HK-2 (cell line): ENCODE data around the gene STARD3.
A peak's percentile ranks its signal among the peaks of the same experiment; 100 is the strongest.

ENCODE experiments used
- DNase-seq: peaks from one replicate; pipeline ENCODE4 v3.0.0-alpha.2; 2018; ENCODE audit not compliant: unreplicated experiment

Gene STARD3

GRCh38 chr17:39639043-39639442 lies 2.1 kb downstream of the STARD3 start:
- no peak for DNase-seq

GRCh38 chr17:39639566-39640458 lies 2.9 kb downstream of the STARD3 start:
- DNase-seq: no peak

DNA sequence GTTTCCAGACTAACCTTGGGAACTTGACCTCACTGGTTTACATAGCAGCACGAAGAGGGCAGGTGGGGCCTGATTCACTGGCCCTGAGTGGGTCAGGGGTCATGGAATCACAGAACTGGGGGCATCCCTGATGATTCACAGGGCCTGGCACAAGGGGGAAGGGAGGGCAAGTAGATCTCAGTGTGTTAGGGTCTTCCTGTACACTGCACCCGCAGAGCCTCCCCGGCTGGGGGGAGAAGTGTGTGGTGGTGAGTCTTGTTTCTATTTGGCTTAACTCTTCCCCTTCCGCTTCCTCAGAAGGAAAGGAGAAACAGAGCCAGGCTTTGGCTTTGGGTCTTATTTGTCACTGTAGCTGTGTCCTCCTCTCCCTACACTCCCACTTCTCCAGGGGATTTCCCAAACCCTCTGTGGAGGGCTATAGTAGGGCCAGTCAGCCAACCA lies 3.7 kb downstream of the STARD3 start:
- DNase-seq: no peak

GRCh38 chr17:39641097-39641496 lies 4.2 kb downstream of the STARD3 start:
- DNase-seq: no peak

DNA sequence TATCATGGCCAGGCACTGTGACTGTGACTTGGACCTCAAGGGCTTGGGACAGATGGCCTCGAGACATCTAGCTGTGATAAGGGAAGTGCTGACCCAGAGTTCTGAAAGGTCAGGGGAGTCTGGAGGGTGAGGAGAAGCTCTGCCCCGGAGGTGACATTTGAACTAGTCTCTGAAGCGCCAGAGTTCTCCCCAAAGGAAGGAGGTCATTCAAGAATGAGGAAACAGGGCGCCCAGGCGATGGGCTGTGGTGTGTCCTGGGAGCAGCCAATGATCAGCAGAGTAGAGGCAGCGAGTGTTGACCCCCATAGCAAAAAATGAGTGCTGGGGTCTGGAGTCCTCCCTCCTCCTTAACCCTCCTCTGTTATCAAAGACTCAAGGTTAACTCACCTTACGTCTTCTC lies 4.9 kb downstream of the STARD3 start:
- no peak for DNase-seq

- no peak for DNase-seq
Observed at GRCh38 chr17:39642291-39643074, 5.5 kb downstream of the STARD3 start.

DNA sequence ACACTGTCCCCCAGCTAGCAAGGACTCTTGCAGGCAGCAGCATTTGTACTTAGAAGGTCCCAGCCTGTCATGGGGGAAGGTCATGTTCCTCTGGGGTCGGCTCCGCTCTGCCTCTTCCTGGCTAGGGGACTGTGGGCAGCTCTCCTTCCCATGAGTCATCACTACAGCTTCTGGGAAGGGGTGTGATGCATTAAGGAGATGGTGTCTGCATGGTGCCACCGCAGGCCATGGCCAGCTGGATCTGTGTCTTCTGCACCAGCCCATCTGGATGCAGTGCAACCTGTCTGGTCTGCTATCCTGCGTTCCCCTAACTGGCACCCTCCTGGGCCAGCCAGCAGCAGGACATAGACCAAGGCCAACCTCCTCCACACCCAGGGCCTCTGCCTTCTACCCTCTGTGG lies 6.3 kb downstream of the STARD3 start:
- no peak for DNase-seq

DNA sequence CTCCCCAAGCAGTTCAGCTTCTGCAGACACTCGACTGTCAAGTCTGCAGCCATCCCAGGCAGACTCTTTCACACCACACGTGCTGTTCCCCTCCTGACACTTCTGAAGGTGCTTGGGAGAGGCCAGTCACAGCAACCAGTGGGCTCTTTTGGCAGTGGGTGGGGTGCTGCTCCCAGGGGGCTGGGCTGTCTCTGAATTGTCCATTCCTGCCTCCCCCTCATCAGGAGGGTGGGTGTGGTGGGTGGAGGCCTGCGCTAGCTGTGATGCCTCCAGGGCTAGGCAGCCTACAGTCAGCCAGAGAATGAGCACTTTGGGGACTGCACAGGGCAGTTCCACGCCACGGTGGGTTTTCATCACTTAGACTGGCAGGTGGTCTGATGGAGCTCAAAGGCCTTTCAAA lies 10.3 kb downstream of the STARD3 start:
- DNase-seq: no peak

DNA sequence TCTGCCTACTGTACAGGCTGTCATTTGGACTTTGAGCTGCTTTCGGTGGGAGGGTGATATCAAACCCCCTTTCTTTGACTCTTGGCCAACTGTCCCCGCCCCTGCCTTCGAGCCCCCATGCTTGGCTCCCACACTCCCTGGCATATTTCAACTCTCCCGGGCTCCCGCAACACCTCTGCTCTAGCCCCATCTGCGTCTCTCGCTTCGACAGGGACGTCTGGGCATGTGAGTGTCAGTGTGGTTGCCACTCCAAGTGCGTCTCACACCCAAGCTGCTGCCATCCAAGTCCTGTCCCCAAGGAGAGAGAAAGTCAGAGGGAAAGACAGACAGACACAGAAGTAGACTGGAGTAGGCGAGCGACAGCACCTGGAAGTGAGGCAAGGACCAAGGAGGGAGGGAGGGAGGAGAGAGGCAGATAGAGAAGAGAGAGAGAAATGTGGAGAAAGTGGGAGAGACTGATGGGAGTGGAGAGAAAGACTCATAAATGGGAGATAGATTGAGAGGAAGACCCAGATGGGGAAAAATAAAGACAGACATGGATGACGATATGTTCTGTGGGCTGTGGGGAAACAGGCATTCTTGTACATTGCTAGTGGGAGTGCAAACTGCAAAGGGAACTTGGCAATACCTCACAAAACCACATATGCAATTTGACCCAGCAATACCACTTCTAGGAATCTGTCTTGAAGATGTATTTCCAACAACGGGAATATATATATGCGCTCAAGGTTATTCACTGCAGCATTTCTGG lies 11.8 kb downstream of the STARD3 start:
- DNase-seq: no peak

DNA sequence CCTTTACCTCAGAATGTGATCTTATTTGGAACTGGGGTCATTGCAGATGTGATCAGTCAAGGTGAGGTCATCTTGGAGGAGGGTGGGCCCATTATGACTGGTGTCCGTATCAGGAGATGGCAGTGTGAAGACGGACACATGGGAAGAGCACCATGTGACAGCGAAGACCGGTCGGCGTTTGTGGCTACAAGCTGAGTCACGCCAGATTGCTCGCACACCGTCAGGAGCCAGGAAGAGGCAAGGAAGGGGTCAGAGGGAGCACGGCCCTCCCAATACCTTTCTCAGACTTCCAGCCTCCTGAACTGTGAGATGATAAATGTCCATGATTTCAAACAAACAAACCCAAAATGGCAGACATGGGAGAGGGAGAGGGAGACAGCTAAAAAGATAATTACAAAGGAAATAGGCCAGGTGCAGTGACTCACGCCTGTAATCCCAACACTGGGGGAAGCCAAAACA lies 13.2 kb downstream of the STARD3 start:
- DNase-seq: no peak

DNA sequence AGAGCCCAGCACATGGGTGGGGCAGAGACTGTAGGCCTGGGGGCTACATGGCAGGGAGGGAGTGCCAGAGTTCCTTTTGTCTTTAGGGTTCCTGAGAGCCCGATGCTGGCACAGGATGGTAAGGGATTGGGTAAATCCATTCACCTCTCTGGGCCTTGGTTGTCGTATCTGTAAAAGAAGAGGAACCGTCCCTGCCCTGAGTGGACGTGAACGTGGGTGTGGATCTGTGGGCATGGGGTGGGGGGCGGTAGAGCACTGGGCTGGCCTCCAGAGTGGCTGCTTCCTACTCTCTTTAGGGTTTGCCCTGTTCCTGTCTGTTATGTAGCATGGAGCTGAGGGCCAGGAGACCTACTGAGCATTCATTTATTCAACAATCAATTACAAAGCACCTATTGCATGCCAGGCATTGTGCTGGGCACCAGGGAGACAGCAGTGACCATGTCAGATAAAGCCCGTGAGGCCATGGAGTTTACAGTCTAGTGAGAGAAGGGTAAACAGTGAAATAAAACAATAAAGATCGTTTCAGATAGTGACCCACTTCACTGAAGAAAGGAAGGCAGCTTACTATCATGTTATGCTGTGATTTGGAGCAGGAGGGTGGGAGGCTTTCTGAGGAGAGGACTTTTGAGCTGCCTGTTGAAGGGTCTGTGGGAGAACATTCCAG lies 15.1 kb downstream of the STARD3 start:
- DNase-seq: no peak

DNA sequence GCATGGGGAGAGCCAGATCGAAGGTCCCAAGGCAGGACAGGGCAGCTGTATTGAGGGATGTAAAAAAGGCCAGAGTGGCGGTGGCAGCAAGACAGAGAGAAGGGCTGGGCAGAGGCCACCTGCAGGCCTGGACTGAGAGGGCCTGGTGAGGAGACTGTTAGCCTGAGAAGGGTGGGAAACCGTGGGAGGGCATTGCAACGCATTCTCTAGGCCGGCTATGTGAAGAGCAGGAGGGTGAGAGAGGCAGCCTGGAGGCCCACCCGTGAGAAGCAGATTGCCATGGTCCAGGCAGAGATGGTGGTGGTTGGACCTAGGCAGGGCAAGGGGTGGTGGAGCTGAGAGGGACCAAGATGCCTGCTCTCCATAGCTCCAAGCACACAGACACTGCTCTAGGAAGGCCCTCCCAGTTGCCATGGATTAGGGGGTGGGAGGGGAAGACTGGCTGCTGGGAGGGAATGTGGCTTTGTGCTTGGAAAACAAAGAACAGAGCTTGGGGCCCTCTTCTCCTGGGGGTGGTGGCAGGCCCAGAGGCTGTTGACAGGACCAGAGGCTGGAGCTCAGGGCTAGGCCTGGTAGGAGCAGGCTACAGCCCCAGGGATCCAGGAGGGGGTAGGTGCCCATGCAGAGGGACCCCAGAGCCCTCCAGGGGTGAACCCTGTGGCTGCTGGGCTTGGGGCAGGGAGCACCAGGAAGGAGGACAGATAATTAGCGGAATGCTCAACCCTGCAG lies 15.8 kb downstream of the STARD3 start:
- no peak for DNase-seq

- DNase-seq: no peak
Observed at GRCh38 chr17:39653316-39653661, 16.3 kb downstream of the STARD3 start.

DNA sequence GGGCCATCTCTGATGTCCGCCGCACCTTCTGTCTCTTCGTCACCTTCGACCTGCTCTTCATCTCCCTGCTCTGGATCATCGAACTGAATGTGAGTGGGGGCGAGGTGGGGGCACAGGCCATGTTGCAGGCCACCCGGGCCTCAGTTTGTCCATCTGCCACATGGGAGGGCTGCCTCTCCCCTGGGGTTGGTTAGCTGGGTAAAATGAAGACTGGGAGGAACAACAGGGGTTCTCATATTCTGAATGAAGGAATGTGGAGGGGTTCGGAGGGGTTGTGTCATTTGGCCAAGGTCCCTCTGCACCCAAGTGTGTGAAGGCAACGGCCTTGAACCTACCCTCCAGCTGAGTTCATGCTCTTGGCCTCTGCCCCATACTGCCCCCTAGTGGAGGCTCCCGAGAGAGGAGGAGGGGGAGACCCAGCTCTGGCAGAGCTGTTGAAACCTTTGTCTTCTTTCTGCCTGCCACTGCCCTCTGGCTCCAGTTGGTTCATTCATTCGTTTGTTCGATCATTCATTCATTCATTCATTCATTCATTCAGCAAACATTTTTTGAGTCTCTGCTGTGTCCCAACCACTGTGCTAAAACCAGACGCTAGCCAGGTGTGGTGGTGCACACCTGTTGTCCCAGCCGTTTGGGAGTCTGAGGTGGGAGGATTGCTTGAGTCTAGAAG lies 16.9 kb downstream of the STARD3 start:
- peak; percentile 55 for DNase-seq

- no peak for DNase-seq
Observed at GRCh38 chr17:39655105-39655504, 18.2 kb downstream of the STARD3 start.

- no peak for DNase-seq
Observed at GRCh38 chr17:39658346-39658745, 21.4 kb downstream of the STARD3 start.

DNA sequence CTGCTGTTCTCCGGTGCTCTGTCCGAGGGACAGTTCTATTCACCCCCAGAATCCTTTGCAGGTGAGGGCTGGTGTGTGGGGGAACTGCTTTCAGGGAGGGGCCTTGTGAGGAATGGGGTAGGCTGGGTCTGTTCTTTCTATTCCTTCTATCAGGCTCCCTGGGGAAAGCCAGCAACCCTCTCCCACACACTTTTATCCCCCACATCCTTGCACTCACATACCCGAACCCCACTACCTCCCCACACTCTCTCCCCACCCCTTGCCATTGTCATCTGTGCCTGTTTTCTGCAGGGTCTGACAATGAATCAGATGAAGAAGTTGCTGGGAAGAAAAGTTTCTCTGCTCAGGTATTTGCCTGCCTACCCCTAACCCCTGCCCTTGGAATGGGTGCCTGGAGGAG lies 21.8 kb downstream of the STARD3 start:
- no peak for DNase-seq

DNA sequence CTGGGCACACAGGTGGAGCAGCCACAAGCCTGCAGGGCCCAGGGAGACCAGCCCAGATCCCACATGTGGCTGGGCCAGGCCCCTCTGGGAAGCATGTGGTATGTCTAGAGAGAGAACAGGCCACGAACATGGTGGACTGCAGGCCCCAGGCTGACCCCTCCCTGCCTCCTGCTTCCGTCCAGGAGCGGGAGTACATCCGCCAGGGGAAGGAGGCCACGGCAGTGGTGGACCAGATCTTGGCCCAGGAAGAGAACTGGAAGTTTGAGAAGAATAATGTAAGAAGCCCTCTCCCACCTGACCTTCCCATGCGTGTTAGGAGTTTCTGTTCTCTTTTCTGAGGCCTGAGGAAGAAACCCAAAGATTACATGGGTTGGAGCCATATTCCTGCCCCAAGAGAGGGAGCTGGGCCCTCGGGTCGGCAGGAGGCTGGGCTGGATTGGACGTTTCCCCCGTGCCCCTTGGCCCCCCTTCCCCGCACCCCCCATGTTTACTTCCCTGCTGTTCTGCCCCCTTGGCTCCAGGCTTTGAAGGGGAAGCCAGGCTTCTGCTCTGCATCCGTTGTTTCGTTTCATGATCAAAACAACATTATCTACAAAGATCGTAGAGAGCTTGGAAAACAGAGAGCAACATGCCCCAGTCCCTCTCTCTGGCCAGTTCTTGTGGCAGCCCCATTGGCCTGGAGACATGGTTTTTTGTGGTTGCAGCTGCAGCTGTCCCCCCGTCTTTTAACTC lies 22.5 kb downstream of the STARD3 start:
- no peak for DNase-seq

GRCh38 chr17:39660011-39660360 lies 23.0 kb downstream of the STARD3 start:
- no peak for DNase-seq
